HCT116 (cell line): ENCODE results near the gene ESR2. TPM values are rescaled to one million over a fixed set of nuclear protein-coding genes. Genes with fewer than 3 reads are reported as not detected.
"Not testable (repeated sequence)": the region's sequence is repeated elsewhere in the genome, so short reads cannot be mapped to it uniquely, and the experiment has no call there.

ENCODE experiments used
- ATAC-seq: fragments of 200-7000 bp; cut with Tn5 transposase; 2 replicates; pipeline ENCODE4 v1.9.1; 2020; ENCODE audit warnings: mild to moderate bottlenecking, moderate library complexity
- BruUV-seq: library from RNA; stranded (reverse); fragments of 400-500 nt; replicated peaks from 2 replicates; lab custom pipeline; 2021; lab: Mats Ljungman, UMichigan
- CTCF ChIA-PET: fragments of 300-600 bp; sonication (Branson Sonifier 250); formaldehyde crosslinking; loops from one replicate; lab custom pipeline; 2021; ENCODE audit warnings: antibody characterized with exemption; lab: Charles Lee
- POLR2A ChIA-PET: fragments of 300-600, 350-600 bp; sonication (Branson Sonifier 250); formaldehyde crosslinking; loops from one replicate; lab custom pipeline; 2021; ENCODE audit warnings: antibody characterized with exemption; lab: Charles Lee
- RAD21 ChIA-PET, 2 experiments: fragments of 300-600 bp; sonication (Branson Sonifier 250); formaldehyde crosslinking; loops; one replicate each; lab custom pipeline; 2023; ENCODE audit warnings: low total read pairs in 2 of 2; ENCODE audit not compliant: uncharacterized antibody in 2 of 2, unreplicated experiment in 2 of 2, low non-redundant PET in 1 of 2; lab: Charles Lee
- DNase-seq: peaks from one replicate; pipeline ENCODE4 v3.0.0-alpha.2; 2010; ENCODE audit warnings: low read depth, low spot score
- H2AFZ ChIP-seq: fragments of 200-600 bp; shearing (Covaris generic), sonication (generic); 2 replicates; pipeline ENCODE4 v1.6.1; 2017; ENCODE audit warnings: low read depth, mixed run types, mixed read lengths, antibody characterized with exemption, low read length; ENCODE audit not compliant: poor library complexity, severe bottlenecking
- H3K27ac ChIP-seq: 2 replicates; pipeline ENCODE4 v1.5.1; 2012; ENCODE audit warnings: low read depth, low read length
- H3K27me3 ChIP-seq: fragments of 200-600 bp; sonication (generic); 2 replicates; pipeline ENCODE4 v1.6.1; 2016; ENCODE audit warnings: mixed run types, low read length, mixed read lengths; ENCODE audit not compliant: insufficient read depth
- H3K36me3 ChIP-seq, 2 experiments: fragments of 200-500 bp in 1 of 2; fragments of 200-600 bp in 1 of 2; sonication (Bioruptor generic) in 1 of 2; sonication (generic) in 1 of 2; 2 replicates each; pipeline versions ENCODE4 v1.5.1 to v1.6.1; 2014 to 2016; ENCODE audit warnings: low read length in 2 of 2, inconsistent platforms in 1 of 2, mixed read lengths in 1 of 2, mixed run types in 1 of 2; ENCODE audit not compliant: insufficient read depth in 2 of 2, control insufficient read depth in 1 of 2
- H3K4me1 ChIP-seq, 2 experiments: fragments of 200-600 bp in 1 of 2; sonication (generic) in 1 of 2; 2 replicates each; pipeline versions ENCODE4 v1.5.1 to v1.6.1; 2012 to 2017; ENCODE audit warnings: low read length in 2 of 2, inconsistent platforms in 1 of 2, mild to moderate bottlenecking in 1 of 2, mixed read lengths in 1 of 2, mixed run types in 1 of 2, moderate library complexity in 1 of 2; ENCODE audit not compliant: insufficient read depth in 2 of 2, control insufficient read depth in 1 of 2
- H3K4me2 ChIP-seq: fragments of 200-600 bp; sonication (generic); 2 replicates; pipeline ENCODE4 v1.6.1; 2017; ENCODE audit warnings: mixed run types, low read length, mixed read lengths
- H3K4me3 ChIP-seq, 2 experiments: fragments of 200-600 bp in 1 of 2; sonication (generic) in 1 of 2; replicated peaks in 1 of 2; 2 replicates each; pipeline ENCODE4 v1.5.1; 2011 to 2016; ENCODE audit warnings: low read length in 2 of 2, control low read depth in 1 of 2, low read depth in 1 of 2, mild to moderate bottlenecking in 1 of 2, mixed read lengths in 1 of 2, mixed run types in 1 of 2
- H3K79me2 ChIP-seq: fragments of 200-600 bp; sonication (generic); 2 replicates; pipeline ENCODE4 v1.6.1; 2017; ENCODE audit warnings: mild to moderate bottlenecking, mixed run types, low read length, moderate library complexity, mixed read lengths; ENCODE audit not compliant: insufficient read depth
- H3K9ac ChIP-seq: fragments of 200-600 bp; sonication (generic); 2 replicates; pipeline ENCODE4 v1.6.1; 2016; ENCODE audit warnings: low read length, mixed read lengths
- H3K9me2 ChIP-seq: fragments of 200-600 bp; sonication (generic), shearing (Covaris generic); 2 replicates; pipeline ENCODE4 v1.6.1; 2017; ENCODE audit warnings: mixed run types, mild to moderate bottlenecking, moderate library complexity; ENCODE audit not compliant: insufficient read depth
- H3K9me3 ChIP-seq, 2 experiments: fragments of 200-500 bp in 1 of 2; fragments of 200-600 bp in 1 of 2; sonication (Bioruptor generic) in 1 of 2; sonication (generic) in 1 of 2; 2 replicates each; pipeline ENCODE4 v1.6.1; 2014 to 2017; ENCODE audit warnings: low read length in 2 of 2, mixed read lengths in 2 of 2, inconsistent platforms in 1 of 2, low read depth in 1 of 2, mild to moderate bottlenecking in 1 of 2, mixed run types in 1 of 2, moderate library complexity in 1 of 2; ENCODE audit not compliant: control insufficient read depth in 1 of 2, insufficient read depth in 1 of 2
- H4K20me1 ChIP-seq: fragments of 200-600 bp; sonication (generic), shearing (Covaris generic); 2 replicates; pipeline ENCODE4 v1.6.1; 2017; ENCODE audit warnings: mixed run types, mild to moderate bottlenecking, moderate library complexity; ENCODE audit not compliant: insufficient read depth
- ATF3 ChIP-seq: IDR thresholded peaks from 2 replicates; pipeline ENCODE4 v1.6.1; 2012
- CEBPB ChIP-seq: IDR thresholded peaks from 2 replicates; pipeline ENCODE4 v1.6.1; 2012; ENCODE audit warnings: low read depth
- EGR1 ChIP-seq: IDR thresholded peaks from 2 replicates; pipeline ENCODE4 v1.6.1; 2012; ENCODE audit warnings: low read depth
- ELF1 ChIP-seq: IDR thresholded peaks from 2 replicates; pipeline ENCODE4 v1.6.1; 2012; ENCODE audit warnings: low read depth, borderline replicate concordance
- EZH2phosphoT487 ChIP-seq: fragments of 200-600 bp; IDR thresholded peaks from 2 replicates; pipeline ENCODE4 v1.6.1; 2018; ENCODE audit warnings: antibody characterized with exemption, borderline replicate concordance
- FOSL1 ChIP-seq: IDR thresholded peaks from 2 replicates; pipeline ENCODE4 v1.6.1; 2012; ENCODE audit warnings: low read depth
- JUND ChIP-seq: IDR thresholded peaks from 2 replicates; pipeline ENCODE4 v1.6.1; 2012
- MAX ChIP-seq: IDR thresholded peaks from 2 replicates; pipeline ENCODE4 v1.6.1; 2012
- POLR2A ChIP-seq: IDR thresholded peaks from 2 replicates; pipeline ENCODE4 v1.7.0; 2011; ENCODE audit warnings: borderline replicate concordance; ENCODE audit not compliant: insufficient read depth, insufficient read length; ENCODE audit errors: extremely low read depth
- POLR2AphosphoS5 ChIP-seq: IDR thresholded peaks from 2 replicates; pipeline ENCODE4 v1.6.1; 2011; ENCODE audit warnings: mild to moderate bottlenecking, low read depth, low read length, moderate library complexity
- REST ChIP-seq: IDR thresholded peaks from 2 replicates; pipeline ENCODE4 v1.6.1; 2012; ENCODE audit warnings: low read depth
- SIN3A ChIP-seq: IDR thresholded peaks from 2 replicates; pipeline ENCODE4 v1.6.1; 2012; ENCODE audit warnings: low read depth
- SP1 ChIP-seq: IDR thresholded peaks from 2 replicates; pipeline ENCODE4 v1.6.1; 2012; ENCODE audit warnings: low read depth
- SRF ChIP-seq: IDR thresholded peaks from 2 replicates; pipeline ENCODE4 v1.6.1; 2012; ENCODE audit warnings: low read depth
- TCF7L2 ChIP-seq: IDR thresholded peaks from 2 replicates; pipeline ENCODE4 v1.7.0; 2011; ENCODE audit warnings: borderline replicate concordance, inconsistent platforms; ENCODE audit not compliant: insufficient read depth, insufficient read length; ENCODE audit errors: extremely low read depth
- YY1 ChIP-seq: IDR thresholded peaks from 2 replicates; pipeline ENCODE4 v1.6.1; 2011; ENCODE audit warnings: low read length, low read depth, moderate library complexity, mild to moderate bottlenecking; ENCODE audit not compliant: insufficient replicate concordance; ENCODE audit errors: extremely low read depth
- ZFX ChIP-seq: fragments of 450-650 bp; IDR thresholded peaks from 2 replicates; pipeline ENCODE4 v1.6.1; 2017
- ZNF274 ChIP-seq: fragments of 200-500 bp; sonication (Bioruptor generic); IDR thresholded peaks from 2 replicates; pipeline ENCODE4 v1.6.1; 2014; ENCODE audit warnings: mild to moderate bottlenecking, low read depth, low read length, inconsistent platforms
- intact Hi-C: fragments of 100-400 bp; cut with micrococcal nuclease; formaldehyde crosslinking; loops from 2 replicates; pipeline ENCODE4 v1.10.0; 2022
- total RNA-seq: library from RNA; stranded (reverse); gene quantifications from one replicate; pipeline ENCODE4 v1.2.1, GENCODE V29; 2021; ENCODE audit not compliant: unreplicated experiment

Gene ESR2
- total RNA-seq, 1 experiment from 2014 or later, result 0.32 TPM

DNA sequence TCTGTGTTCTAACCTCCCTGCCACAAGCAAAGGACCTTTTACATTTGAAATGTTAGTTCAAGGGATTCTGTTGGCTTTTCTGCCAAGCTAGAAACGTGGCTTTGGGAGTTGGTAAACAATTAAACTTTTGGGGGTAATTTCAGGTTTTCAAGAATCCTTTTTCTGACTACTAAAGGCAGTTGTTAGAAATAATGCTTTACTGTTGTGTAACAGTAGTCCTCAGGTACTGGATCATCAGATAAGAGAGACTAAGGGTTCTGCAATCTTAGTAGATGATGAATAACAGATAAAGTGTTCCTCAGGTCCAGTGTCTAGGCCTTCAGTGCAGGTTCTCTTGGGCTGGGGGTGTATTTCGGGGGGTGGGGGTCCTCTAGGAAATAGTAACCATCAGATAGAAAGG, 249.1 kb downstream of the ESR2 start:
- intact Hi-C loops, result no loop called here
- ChIA-PET POLR2A (no interaction called here), CTCF (no interaction called here), RAD21 (interaction anchor here in 1 of 2 experiments (0.6 kb wide), 1 partner anchor 20 kb away, joined by 4 read pairs; no protein-coding TSS in a partner anchor)
- peaks cover 0 to 2% of the 10 kb centered on the region in 2 experiments; a peak in 1 of 4 replicates for H3K36me3 ChIP-seq
- no peak overlapping the region for H3K4me2 ChIP-seq
- no peak for DNase-seq
- H3K4me3 ChIP-seq, result no peak overlapping the region
- H3K9me2 ChIP-seq, result no peaks in the 10 kb centered on the region
- BruUV-seq, result no TSS peak
- no peak for ATAC-seq
- H2AFZ ChIP-seq, result no peak overlapping the region
- H3K79me2 ChIP-seq, result no peaks in the 10 kb centered on the region
- no peaks in the 10 kb centered on the region for H3K9me3 ChIP-seq
- TF ChIP-seq ELF1 (no peak), YY1 (no peak), SP1 (no peak), ZNF274 (no peak), ZFX (no peak), POLR2AphosphoS5 (no peak), SIN3A (no peak), TCF7L2 (no peak), REST (no peak), SRF (no peak), EGR1 (no peak), FOSL1 (no peak), JUND (no peak), CEBPB (no peak), MAX (no peak), EZH2phosphoT487 (no peak), ATF3 (no peak), POLR2A (no peak)
- H3K9ac ChIP-seq, result no peak overlapping the region
- no peaks in the 10 kb centered on the region for H4K20me1 ChIP-seq
- H3K27ac ChIP-seq, result no peak overlapping the region
- H3K4me1 ChIP-seq, result no peaks in the 10 kb centered on the region
- no peaks in the 10 kb centered on the region for H3K27me3 ChIP-seq

GRCh38 chr14:64043296-64043695, 250.9 kb downstream of the ESR2 start:
- H2AFZ ChIP-seq, H3K4me3 ChIP-seq, ATAC-seq, H3K27me3 ChIP-seq, intact Hi-C loops, RAD21 ChIA-PET, H3K9me3 ChIP-seq, BruUV-seq, H3K9ac ChIP-seq, H4K20me1 ChIP-seq, CTCF ChIA-PET, H3K4me2 ChIP-seq, POLR2A ChIA-PET, H3K36me3 ChIP-seq, H3K79me2 ChIP-seq, H3K27ac ChIP-seq, DNase-seq, H3K4me1 ChIP-seq, H3K9me2 ChIP-seq: not testable (repeated sequence)
